ENCODE measurements around the gene LETMD1. TPM values are rescaled to one million over a fixed set of nuclear protein-coding genes. Genes with fewer than 3 reads are reported as not detected.

LETMD1 gene
- polyA plus RNA-seq, 1 of the 3 experiments (the other 2 are of a cell fraction): 67.8 TPM

DNA sequence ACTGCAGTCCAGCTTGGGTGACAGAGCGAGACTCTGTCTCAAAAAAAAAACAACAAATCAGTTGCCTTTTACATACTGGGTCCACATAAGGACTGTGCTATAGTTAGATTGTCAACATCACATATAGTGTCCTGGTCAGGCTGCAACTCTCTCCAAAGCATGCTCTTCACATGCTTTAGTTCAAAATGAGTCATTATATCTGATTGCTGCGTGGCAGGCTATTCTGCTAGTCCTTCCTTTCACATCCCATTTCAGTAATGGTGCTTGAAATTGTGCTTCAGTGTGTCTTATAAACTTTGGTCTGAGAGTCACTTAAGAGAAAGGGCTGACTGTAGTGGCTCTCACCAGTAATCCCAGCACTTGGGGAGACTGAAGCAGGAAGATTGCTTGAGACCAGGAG is 6.9 kb downstream of the LETMD1 start:
- Histone ChIP-seq H3K79me2 (ENCODE audit: insufficient read depth) (peaks cover 30% of the 10 kb centered on the region), H3K4me2 (no peak overlapping the region), H3K27me3 (ENCODE audit: insufficient read depth) (no peaks in the 10 kb centered on the region), H3F3A (replicated peaks; ENCODE audit: insufficient read depth) (no peaks in the 10 kb centered on the region), H4K20me1 (ENCODE audit: insufficient read depth) (no peaks in the 10 kb centered on the region), H3K27ac (ENCODE audit: low read depth in 2 of 2, low read length in 1 of 2) (no peak overlapping the region), H3K36me3 (replicated peaks in 1 of 2; ENCODE audit: control insufficient read depth in 1 of 2, insufficient read depth in 2 of 2, low read length in 1 of 2) (peaks cover 50 to 58% of the 10 kb centered on the region in 2 experiments), H3K4me1 (ENCODE audit: control insufficient read depth in 1 of 2, insufficient read depth in 2 of 2, low read depth in 1 of 2, low read length in 1 of 2) (no peaks in the 10 kb centered on the region), H3K9ac (no peak overlapping the region), H2AFZ (ENCODE audit: low read depth) (no peak overlapping the region), H3K9me2 (no peaks in the 10 kb centered on the region), H3K4me3 (ENCODE audit: low read depth in 2 of 2, low read length in 1 of 2) (no peak overlapping the region), H3K9me3 (no peaks in the 10 kb centered on the region)
- WGBS (ENCODE audit: low lambda C conversion rate): 91% methylated on average over 2 of the region's 2 CpGs
- DNase-seq: no peak
- no peak for TF ChIP-seq ELF1 (IDR thresholded peaks at IDR 0.05)
- TF ChIP-seq, protein P1, sequence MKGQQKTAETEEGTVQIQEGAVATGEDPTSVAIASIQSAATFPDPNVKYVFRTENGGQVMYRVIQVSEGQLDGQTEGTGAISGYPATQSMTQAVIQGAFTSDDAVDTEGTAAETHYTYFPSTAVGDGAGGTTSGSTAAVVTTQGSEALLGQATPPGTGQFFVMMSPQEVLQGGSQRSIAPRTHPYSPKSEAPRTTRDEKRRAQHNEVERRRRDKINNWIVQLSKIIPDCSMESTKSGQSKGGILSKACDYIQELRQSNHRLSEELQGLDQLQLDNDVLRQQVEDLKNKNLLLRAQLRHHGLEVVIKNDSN (IDR thresholded peaks at IDR 0.05; ENCODE audit: borderline replicate concordance, low read depth): no peak
- no peak for TF ChIP-seq TEAD4 (IDR thresholded peaks at IDR 0.05; ENCODE audit: borderline replicate concordance, insufficient read depth)
- TF ChIP-seq, protein P2, sequence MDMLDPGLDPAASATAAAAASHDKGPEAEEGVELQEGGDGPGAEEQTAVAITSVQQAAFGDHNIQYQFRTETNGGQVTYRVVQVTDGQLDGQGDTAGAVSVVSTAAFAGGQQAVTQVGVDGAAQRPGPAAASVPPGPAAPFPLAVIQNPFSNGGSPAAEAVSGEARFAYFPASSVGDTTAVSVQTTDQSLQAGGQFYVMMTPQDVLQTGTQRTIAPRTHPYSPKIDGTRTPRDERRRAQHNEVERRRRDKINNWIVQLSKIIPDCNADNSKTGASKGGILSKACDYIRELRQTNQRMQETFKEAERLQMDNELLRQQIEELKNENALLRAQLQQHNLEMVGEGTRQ (IDR thresholded peaks at IDR 0.05; ENCODE audit: borderline replicate concordance, low read depth, low read length): no peak
- no peak for TF ChIP-seq TCF12 (IDR thresholded peaks at IDR 0.05)
- TF ChIP-seq MEF2A (IDR thresholded peaks at IDR 0.05; ENCODE audit: borderline replicate concordance, low read depth): no peak
- no peak for TF ChIP-seq GABPA (IDR thresholded peaks at IDR 0.05; ENCODE audit: low read depth)
- TF ChIP-seq, protein P3, sequence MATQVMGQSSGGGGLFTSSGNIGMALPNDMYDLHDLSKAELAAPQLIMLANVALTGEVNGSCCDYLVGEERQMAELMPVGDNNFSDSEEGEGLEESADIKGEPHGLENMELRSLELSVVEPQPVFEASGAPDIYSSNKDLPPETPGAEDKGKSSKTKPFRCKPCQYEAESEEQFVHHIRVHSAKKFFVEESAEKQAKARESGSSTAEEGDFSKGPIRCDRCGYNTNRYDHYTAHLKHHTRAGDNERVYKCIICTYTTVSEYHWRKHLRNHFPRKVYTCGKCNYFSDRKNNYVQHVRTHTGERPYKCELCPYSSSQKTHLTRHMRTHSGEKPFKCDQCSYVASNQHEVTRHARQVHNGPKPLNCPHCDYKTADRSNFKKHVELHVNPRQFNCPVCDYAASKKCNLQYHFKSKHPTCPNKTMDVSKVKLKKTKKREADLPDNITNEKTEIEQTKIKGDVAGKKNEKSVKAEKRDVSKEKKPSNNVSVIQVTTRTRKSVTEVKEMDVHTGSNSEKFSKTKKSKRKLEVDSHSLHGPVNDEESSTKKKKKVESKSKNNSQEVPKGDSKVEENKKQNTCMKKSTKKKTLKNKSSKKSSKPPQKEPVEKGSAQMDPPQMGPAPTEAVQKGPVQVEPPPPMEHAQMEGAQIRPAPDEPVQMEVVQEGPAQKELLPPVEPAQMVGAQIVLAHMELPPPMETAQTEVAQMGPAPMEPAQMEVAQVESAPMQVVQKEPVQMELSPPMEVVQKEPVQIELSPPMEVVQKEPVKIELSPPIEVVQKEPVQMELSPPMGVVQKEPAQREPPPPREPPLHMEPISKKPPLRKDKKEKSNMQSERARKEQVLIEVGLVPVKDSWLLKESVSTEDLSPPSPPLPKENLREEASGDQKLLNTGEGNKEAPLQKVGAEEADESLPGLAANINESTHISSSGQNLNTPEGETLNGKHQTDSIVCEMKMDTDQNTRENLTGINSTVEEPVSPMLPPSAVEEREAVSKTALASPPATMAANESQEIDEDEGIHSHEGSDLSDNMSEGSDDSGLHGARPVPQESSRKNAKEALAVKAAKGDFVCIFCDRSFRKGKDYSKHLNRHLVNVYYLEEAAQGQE (IDR thresholded peaks at IDR 0.05; ENCODE audit: low read depth, low read length): no peak
- TF ChIP-seq, protein P4, sequence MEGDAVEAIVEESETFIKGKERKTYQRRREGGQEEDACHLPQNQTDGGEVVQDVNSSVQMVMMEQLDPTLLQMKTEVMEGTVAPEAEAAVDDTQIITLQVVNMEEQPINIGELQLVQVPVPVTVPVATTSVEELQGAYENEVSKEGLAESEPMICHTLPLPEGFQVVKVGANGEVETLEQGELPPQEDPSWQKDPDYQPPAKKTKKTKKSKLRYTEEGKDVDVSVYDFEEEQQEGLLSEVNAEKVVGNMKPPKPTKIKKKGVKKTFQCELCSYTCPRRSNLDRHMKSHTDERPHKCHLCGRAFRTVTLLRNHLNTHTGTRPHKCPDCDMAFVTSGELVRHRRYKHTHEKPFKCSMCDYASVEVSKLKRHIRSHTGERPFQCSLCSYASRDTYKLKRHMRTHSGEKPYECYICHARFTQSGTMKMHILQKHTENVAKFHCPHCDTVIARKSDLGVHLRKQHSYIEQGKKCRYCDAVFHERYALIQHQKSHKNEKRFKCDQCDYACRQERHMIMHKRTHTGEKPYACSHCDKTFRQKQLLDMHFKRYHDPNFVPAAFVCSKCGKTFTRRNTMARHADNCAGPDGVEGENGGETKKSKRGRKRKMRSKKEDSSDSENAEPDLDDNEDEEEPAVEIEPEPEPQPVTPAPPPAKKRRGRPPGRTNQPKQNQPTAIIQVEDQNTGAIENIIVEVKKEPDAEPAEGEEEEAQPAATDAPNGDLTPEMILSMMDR (IDR thresholded peaks at IDR 0.05): no peak
- TF ChIP-seq, protein P5, sequence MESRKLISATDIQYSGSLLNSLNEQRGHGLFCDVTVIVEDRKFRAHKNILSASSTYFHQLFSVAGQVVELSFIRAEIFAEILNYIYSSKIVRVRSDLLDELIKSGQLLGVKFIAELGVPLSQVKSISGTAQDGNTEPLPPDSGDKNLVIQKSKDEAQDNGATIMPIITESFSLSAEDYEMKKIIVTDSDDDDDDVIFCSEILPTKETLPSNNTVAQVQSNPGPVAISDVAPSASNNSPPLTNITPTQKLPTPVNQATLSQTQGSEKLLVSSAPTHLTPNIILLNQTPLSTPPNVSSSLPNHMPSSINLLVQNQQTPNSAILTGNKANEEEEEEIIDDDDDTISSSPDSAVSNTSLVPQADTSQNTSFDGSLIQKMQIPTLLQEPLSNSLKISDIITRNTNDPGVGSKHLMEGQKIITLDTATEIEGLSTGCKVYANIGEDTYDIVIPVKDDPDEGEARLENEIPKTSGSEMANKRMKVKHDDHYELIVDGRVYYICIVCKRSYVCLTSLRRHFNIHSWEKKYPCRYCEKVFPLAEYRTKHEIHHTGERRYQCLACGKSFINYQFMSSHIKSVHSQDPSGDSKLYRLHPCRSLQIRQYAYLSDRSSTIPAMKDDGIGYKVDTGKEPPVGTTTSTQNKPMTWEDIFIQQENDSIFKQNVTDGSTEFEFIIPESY (IDR thresholded peaks at IDR 0.05; ENCODE audit: borderline replicate concordance, low read depth): no peak
- no peak for TF ChIP-seq JUND (IDR thresholded peaks at IDR 0.05)
- TF ChIP-seq, protein P6, sequence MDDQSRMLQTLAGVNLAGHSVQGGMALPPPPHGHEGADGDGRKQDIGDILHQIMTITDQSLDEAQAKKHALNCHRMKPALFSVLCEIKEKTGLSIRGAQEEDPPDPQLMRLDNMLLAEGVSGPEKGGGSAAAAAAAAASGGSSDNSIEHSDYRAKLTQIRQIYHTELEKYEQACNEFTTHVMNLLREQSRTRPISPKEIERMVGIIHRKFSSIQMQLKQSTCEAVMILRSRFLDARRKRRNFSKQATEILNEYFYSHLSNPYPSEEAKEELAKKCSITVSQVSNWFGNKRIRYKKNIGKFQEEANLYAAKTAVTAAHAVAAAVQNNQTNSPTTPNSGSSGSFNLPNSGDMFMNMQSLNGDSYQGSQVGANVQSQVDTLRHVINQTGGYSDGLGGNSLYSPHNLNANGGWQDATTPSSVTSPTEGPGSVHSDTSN (IDR thresholded peaks at IDR 0.05): no peak
- TF ChIP-seq GATA2 (CRISPR knock-in tag; IDR thresholded peaks at IDR 0.05): no peak
- POLR2A ChIA-PET: no interaction called here
- CTCF ChIA-PET: no interaction called here
